ENCODE results near the gene PON2. TPM values are rescaled to one million over a fixed set of nuclear protein-coding genes. Genes with fewer than 3 reads are reported as not detected.

PON2 gene
- polyA plus RNA-seq, 1 experiment: 110 TPM

- Histone ChIP-seq H3K27ac (ENCODE audit: low read depth, low read length) (no peak overlapping the region), H3K9me3 (ENCODE audit: control insufficient read depth, insufficient read depth, low read length) (no peaks in the 10 kb centered on the region), H3K27me3 (ENCODE audit: control insufficient read depth, insufficient read depth, low read length) (no peaks in the 10 kb centered on the region), H3K4me3 (ENCODE audit: low read depth, low read length) (no peak overlapping the region)
- ChIA-PET POLR2A (no interaction called here), CTCF (no interaction called here)
- DNase-seq (ENCODE audit: low read depth, low spot score): no peak
- TF ChIP-seq CTCF (IDR thresholded peaks at IDR 0.05; ENCODE audit: low read depth, low read length): no peak
Observed at GRCh38 chr7:95472581-95473161, 37.8 kb upstream of the PON2 start.

- Histone ChIP-seq H3K27me3 (ENCODE audit: control insufficient read depth, insufficient read depth, low read length) (no peaks in the 10 kb centered on the region), H3K9me3 (ENCODE audit: control insufficient read depth, insufficient read depth, low read length) (no peaks in the 10 kb centered on the region), H3K4me3 (ENCODE audit: low read depth, low read length) (no peak overlapping the region), H3K27ac (ENCODE audit: low read depth, low read length) (no peak overlapping the region)
- no peak for TF ChIP-seq CTCF (IDR thresholded peaks at IDR 0.05; ENCODE audit: low read depth, low read length)
- no peak for DNase-seq (ENCODE audit: low read depth, low spot score)
- ChIA-PET POLR2A (no interaction called here), CTCF (no interaction called here)
Observed at GRCh38 chr7:95471071-95471470, 36.2 kb upstream of the PON2 start.

GRCh38 chr7:95470452-95470851 lies 35.6 kb upstream of the PON2 start:
- CTCF ChIA-PET: no interaction called here
- no peak for DNase-seq (ENCODE audit: low read depth, low spot score)
- POLR2A ChIA-PET: no interaction called here

GRCh38 chr7:95469848-95470247 lies 35.0 kb upstream of the PON2 start:
- DNase-seq (ENCODE audit: low read depth, low spot score): no peak
- CTCF ChIA-PET: interaction anchor here (1.2 kb wide), 1 partner anchor 42 kb away, joined by 4 read pairs; no protein-coding TSS in a partner anchor
- Histone ChIP-seq H3K4me3 (ENCODE audit: low read depth, low read length) (no peak overlapping the region), H3K27ac (ENCODE audit: low read depth, low read length) (no peak overlapping the region), H3K9me3 (ENCODE audit: control insufficient read depth, insufficient read depth, low read length) (no peaks in the 10 kb centered on the region), H3K27me3 (ENCODE audit: control insufficient read depth, insufficient read depth, low read length) (no peaks in the 10 kb centered on the region)
- POLR2A ChIA-PET: no interaction called here
- TF ChIP-seq CTCF (IDR thresholded peaks at IDR 0.05; ENCODE audit: low read depth, low read length): no peak

More at GRCh38 chr7:95470452-95470851, 35.6 kb upstream of the PON2 start:
- TF ChIP-seq CTCF (IDR thresholded peaks at IDR 0.05; ENCODE audit: low read depth, low read length): no peak
- Histone ChIP-seq H3K27ac (ENCODE audit: low read depth, low read length) (no peak overlapping the region), H3K9me3 (ENCODE audit: control insufficient read depth, insufficient read depth, low read length) (no peaks in the 10 kb centered on the region), H3K27me3 (ENCODE audit: control insufficient read depth, insufficient read depth, low read length) (no peaks in the 10 kb centered on the region), H3K4me3 (ENCODE audit: low read depth, low read length) (no peak overlapping the region)

- Histone ChIP-seq H3K27me3 (ENCODE audit: control insufficient read depth, insufficient read depth, low read length) (no peaks in the 10 kb centered on the region), H3K9me3 (ENCODE audit: control insufficient read depth, insufficient read depth, low read length) (no peaks in the 10 kb centered on the region), H3K27ac (ENCODE audit: low read depth, low read length) (no peak overlapping the region), H3K4me3 (ENCODE audit: low read depth, low read length) (no peak overlapping the region)
- DNase-seq (ENCODE audit: low read depth, low spot score): no peak
- CTCF ChIA-PET: interaction anchor here (1.2 kb wide), 1 partner anchor 43 kb away, joined by 4 read pairs; no protein-coding TSS in a partner anchor
- POLR2A ChIA-PET: no interaction called here
- TF ChIP-seq CTCF (IDR thresholded peaks at IDR 0.05; ENCODE audit: low read depth, low read length): no peak
Observed at GRCh38 chr7:95469187-95469586, 34.4 kb upstream of the PON2 start.
